Effector CD4-positive, alpha-beta T cell (primary cell): ENCODE measurements around the gene PRSS50.

Experiments
- DNase-seq: peaks from one replicate; pipeline ENCODE4 v3.0.0-alpha.2; 2020

PRSS50 gene

DNA sequence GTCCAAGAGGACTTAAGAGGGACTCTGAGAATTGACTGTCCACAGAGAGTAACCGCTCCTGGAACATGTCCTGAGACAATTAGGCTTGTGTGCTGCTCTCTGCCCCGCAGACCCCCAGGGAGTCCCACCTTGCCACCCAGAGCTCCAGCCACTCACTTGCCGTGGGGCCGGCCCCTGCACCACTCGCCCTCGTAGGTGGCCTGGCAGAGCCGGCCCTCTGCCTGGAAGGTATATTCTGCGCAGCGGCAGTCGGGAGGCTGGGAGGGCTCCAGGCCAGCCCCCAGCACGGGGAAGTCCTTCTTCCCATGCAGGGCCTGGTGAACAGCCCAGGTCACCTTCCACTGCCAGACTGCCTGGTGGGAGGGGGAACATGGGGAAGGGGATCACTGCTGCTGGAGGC, 34.7 kb downstream of the PRSS50 start:
- no peak for DNase-seq

DNA sequence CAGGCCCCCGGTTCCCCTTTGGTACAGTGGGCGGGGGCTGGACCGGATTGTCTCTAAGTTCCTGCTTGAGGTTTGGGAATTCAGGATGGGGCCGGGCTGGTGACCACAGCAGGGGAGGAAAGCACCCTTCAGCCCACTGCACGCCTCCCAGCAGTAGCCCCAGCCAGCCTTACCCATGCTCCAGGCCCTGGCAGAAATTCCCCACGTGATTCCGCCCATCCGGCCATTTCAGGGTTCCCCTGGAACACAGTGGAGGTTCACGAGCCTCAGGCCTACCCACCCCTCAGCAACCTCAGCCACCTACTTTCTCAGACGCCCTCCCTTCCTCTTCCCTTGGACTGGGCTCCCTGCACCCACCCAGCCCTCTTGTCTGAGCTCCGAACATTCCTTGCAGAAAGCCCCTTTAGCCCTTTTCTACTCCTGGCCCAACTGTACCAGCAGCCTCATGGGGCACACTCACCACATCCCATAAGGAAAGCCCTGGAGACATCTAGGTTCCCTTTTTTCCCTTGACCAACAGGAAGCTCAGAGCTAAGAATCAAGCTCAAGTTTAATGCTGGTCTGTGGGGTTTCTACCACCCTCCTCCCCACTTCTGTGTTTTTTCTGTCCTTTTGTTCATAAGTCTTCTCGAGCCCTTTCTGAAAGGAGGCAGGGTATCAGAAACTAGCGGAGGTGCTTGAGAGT, 35.7 kb downstream of the PRSS50 start:
- DNase-seq, result no peak

DNA sequence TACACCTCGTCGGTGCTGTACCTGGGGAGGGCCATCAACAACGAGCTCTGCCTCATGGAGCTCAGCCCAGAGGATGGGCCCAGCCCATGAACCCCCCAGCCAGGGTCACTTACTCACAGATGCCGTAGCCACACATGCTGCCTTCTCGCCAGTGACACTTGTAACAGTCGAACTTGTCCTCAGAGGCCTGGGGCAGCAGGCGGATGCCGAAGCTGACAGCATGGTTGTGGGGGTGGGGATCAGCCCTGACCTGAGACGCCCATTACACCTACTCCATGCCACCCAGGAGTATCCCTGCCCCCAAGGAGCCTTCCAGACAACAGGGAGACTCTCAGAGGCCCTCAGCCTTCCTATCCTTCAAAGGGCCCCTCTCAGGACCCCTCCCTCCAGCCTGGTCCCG, 36.3 kb downstream of the PRSS50 start:
- DNase-seq, result no peak

DNA sequence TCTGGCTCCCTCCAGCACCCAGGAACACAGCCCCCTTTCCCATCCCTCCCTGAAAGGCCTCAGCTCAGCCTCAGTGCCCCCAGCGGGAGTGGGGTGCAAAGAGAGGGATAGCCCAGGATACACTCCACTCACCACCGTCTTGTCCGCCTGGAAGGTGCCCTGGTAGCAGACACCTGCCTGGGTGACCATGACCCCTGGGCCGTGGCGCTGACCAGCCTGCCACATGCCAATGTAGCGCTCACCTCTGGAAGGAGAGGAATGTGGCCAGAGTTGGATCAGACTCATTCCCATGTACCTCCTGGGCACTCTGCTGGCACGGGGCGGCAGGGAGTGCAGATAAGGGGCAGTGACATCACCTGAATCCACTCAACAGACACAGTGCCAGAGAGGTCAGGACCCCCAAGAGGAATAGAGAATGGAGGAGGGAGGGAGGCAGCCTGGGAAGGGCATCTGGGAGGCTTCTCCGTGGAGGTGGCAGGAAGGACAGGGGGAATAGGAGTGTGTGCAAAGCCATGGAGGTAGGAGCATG, 37.3 kb downstream of the PRSS50 start:
- DNase-seq, result no peak

DNA sequence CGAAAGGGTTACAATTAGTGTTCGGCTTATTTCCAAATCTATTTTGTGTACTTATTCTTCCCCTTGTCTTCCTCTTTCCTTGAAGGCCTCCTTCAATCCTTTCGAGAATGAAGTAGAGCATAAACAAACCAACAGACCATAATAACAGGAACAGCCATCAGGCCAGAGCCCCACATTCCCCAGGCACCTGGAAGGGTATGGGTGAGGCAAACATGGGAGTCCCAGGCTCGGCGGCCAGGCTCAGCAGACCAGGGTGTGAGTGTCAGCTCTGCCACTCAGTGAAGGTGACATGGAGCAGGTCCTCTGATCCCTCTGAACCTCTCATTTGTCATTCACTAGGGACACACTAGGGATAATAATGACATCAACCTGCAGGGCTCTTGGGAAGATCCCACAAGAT, 38.0 kb downstream of the PRSS50 start:
- no peak for DNase-seq

DNA sequence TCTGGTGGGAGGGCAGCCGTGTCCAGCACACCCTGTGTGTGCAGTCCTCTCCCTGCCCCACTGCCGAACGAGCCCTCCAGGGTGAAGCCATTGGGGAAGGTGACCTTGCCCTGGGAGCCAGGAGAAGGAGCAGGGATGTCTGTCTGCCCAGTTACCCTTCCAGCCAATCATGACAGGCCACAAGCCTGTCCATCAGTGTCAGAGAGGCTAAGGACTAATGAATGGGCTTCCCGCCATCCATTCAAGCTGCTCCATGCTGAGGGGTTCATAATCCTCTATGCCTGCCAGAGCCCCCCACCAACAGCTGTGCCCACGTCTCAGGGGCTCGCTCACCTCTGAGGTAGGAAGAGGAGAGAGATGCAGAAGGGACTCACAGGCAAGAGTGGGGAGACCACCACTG, 39.4 kb downstream of the PRSS50 start:
- DNase-seq, result no peak

DNA sequence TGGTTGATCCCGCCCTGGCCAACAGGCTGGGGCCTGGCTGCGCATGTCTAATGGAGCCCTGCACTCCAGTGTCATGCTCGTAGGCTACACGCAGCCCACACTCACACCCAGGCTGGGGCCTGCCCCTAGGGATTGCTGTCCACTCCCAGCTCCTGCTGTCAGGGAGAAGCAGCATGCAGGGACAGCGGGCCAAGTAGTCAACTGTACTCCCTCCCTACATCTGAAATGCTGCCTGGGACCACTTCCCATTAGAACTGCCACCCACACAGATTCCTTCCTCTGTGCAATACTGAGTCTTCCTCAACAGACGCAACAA, 40.3 kb downstream of the PRSS50 start:
- DNase-seq, result no peak

DNA sequence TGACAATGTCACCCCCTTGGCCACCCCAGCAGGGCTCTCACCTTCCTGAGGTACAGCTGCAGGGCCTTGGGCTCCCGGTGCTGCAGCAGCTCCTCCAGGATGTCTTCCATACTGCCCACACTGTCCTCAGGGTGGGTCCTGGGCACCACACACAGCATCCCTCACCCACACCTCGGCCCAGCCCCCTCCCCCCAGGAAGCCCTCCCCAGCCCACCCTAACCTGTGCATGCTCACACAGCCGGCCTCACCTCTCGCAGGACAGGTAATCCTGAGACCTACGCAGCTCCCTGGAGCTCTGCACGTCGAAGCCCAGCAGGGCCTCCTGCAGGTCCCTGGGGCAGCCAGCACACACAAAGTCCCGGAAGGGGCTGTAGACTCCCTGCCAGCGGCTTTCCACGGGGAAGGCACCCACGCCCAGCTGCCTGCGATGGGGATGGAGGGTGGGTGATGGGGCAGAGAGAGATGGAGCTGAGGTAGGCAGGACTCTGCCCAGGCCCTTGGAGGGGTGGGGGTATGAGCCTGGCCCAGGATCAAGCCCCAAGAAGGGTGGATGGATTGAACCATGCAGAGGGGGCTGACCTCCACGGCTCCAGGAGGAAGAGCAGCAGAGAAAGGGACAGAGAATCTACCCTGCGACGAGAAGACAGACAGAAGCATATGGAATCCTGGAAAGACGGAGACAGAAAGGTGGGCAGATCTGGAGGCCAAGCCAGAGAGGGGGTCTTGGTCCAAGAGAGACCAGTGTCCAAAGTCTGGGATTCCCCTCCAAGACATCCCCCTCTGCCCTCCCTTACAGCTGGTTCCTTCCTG, 40.9 kb downstream of the PRSS50 start:
- no peak for DNase-seq

DNA sequence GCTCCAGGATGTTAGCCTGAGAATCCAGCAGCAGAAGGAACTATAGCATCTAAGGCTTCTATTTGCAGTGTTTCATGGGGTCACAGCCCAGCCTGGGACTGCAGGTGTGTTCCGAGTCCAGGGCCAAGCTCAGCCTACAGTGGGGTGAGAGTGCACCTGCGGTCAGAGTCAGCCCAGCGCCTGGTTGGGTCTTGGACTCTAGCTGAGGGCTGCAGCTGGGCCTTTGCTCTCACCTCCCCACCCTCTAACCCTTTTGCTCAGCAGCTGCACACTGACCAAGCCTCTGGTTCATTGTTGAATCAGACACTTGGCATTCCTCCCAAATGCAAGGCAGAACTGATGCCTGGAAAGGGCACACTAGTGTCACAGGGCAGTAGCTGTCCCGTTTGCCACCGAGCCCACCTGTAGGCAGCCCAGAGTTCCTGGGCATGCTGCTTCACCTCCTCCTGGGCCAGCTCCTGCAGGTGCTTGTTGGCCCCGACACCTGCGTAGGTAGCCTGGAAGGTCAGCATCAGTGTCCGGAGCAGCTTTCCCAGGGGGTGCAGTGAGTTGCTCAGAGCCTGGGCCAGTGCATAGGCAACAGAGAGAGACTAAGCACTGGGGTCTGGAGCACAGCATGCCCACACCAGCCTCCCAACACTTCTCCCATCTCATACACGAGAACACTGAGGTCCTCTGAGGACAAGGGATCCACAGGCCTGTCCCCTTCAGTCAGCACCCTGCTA, 41.7 kb downstream of the PRSS50 start:
- no peak for DNase-seq

DNA sequence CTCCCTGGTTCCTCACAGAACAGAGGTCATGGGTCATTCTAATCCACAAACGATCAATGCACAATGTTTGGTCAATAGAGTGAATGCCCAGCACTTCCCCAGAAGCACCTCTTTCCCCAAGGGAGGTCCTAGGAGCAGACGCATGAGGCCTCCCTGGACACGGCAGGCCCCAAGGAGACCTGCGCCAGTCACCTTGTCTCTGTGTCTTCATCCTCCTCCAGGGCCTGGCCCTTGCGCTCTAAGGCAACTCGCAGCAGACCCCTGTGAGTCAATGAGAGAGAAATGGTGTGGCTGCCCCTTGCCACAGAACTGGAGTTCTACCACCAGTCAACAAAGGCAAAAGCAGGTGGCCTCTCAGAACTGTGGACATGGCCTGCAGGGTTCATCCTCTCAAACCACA, 42.2 kb downstream of the PRSS50 start:
- no peak for DNase-seq

DNA sequence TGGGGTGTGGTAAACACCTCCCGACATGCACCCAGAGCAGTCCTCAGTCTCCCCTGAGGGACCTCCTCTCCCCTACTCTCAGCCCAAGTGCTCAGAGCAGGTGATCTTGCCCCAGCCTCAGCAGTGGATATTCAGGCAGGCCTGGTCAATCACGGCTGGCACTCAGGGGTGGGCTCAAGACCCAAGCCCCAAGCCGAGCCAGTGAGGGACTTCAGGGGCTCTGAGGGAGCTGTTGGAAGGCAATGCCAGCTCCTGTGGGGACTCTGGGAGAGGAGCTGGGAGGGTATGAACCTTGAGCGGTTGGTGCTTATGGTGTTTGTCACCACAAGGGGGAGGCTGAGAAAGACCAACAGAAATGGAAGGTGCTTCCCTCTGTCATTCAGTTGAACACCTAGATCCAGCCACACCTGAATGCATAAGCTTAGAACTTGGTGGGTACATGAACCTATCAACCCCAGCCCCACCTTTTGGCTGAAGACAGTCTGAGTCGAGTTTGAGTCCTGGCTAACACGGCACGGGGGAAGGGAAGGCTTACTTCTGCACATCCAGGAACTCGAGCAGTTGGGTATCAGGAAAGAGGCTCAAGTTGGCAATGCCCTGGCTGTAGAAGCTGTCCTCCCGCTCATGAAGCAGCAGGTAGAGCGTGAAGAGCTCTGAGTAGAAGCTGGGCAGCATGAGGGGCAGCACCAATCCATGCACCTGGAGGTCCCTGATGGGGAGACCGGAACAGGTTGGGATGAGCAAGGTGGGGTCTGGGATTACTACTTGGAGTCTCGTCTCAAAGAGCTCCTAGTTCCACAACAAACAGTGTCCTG, 43.4 kb downstream of the PRSS50 start:
- no peak for DNase-seq

DNA sequence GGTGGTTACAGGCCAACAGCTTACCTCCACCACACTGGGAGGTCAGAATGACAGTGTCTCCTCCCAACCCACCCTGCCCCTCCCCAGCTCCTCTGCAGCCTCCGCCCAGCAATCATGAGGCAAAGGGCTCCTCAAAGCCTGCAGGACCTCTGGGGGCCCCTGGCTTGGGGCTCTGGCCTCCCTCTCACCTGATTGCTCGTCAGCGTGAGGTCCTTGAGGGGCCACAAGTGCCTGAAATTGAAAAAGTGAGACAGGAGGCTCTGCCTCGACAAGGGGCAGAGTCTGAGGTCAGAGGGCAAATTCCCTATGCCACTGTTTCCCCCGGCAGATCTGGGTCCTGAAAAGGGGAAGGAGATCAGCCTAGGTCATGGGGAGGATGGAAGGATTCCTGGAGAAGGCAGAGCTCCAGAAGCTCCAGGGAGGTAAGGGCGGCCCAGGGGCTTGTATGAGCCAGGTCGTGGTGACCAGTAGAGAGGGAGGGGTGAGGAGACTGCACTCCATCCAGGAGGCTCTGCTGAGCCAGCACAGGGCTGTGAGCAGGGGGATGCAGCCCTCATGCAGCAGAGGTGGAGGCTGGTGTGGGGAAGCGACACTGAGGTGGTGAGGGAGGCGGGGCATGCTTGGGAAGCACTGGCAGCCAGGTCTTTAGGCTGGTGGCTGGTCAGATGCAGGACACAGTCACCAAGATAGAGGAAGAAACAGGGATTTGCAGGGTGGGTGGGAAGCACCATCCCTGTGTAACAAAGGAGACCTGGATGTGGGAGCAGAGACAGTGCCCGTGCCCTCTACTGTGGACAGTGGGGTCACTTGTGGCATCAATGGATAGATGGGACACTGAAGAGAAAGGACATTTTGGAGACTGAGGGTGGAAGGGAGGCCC, 44.3 kb downstream of the PRSS50 start:
- DNase-seq, result no peak

DNA sequence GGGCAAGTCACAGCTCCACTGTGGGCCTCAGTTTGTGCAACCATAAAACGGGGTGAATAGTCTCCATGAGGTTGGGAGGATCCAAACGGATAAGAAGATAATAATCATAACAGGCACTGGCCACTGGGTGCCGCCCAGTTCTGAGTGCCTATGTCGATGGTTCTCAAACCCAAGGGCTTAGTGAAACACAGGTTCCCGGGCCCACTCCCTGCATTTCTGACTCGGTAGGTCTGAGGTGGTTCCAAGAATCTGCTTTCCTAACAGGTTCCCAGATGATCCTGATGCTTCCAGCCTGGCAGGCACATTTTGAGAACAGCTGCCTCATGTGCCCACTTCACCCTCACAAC, 45.3 kb downstream of the PRSS50 start:
- DNase-seq, result no peak

DNA sequence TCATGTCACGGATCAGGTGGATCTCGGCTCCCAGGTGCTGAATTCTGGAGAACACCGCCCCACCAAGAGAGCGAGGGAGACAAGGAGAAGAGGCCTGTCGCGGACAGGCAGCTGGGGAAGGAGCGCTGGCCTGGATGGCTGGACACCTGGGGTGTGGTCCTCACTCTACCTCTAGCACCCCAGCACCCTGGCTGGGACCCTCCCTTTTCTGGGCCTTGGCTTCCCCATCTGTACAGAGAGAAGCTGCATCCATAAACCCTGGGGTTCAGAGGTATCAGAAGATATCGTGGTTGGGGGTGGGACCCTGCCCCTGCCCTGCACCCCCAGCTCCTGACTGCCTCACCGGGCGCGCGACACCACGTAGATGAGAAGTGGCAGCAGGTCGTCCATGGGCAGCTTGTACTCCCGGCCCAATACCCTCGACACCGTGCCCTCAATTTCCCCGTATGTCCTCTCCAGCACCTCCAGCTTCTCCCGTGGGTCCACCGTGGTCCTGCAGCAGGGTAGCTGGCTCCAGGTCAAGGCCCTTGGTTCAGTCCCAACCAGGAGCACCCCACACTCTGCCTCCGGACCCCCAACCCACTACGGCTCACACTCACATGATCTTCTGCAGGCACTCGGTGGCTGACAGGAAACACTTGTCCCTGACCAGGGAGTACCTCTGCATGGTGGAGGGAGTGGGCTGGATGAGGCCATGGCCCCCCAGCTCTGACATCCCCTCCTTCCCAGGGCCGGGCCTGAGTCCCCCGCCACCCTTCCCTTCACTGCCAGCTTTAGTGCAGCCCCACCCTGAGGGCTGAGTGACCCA, 45.9 kb downstream of the PRSS50 start:
- no peak for DNase-seq

DNA sequence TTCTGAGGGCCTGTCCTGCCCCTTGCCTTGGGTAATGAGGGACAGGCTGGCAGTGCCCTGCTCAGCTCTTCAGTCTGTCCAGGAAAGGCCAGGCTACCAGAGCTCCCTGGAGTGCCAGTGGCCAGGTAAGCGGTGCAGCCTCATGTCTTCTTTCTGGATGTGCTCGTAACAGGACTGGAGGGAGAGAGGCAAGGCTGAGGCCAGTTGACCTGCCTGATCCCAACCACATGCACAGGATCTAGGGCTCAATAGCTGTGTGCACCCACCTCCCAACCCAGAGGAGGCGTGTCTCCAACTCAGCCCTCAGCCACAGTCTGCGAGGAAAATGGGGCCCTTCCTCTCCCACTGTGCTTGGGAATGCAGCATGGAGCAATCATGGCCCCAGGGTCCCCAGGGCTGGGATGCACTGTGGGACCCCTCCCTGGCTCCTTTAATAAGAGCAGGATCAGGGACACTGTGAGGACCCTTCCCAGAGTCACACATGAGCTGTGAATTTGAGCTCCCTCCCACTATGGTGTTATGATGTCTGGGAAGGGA, 46.7 kb downstream of the PRSS50 start:
- no peak for DNase-seq

DNA sequence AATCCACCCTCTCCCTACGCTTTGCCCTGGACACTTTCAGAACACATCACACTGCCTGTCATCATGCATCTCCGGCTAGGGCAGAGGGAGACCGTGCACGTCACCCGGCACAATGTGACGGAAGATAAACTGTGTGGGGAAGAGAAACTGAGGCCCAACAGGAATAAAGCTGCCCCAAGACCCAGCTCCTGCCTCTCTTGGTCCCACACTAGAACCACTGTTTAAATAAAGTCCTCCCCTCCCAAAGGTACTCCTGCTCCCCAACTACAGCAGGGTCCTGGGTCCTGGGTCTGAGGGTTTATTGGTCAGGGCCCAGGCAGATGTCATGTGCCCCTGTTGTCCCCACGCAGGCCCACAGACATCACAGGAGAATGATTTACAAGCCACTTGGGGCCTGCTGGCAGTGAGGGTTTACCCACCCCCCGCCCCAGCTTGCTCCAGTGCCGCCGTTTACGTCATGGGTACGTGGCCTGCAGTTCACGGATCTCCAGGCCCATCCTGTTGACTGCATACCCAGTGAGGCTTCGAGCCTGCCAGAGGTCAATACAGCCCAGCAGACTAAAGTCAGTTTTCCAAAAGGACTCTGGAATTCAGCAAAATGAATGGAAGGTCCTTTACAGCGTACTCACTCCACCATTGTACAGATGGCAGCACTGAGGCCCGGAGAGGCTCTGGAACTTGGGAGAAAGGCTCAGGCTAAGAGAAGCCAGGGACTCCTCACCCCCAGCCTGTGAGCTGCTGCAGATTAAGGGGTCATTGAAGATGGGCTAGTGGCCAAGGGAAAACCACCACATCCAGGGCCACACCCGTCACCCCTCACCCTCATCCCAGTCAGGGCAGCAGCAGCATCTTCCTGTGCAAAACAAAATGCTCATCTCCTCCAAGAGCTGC, 47.4 kb downstream of the PRSS50 start:
- DNase-seq, result no peak

DNA sequence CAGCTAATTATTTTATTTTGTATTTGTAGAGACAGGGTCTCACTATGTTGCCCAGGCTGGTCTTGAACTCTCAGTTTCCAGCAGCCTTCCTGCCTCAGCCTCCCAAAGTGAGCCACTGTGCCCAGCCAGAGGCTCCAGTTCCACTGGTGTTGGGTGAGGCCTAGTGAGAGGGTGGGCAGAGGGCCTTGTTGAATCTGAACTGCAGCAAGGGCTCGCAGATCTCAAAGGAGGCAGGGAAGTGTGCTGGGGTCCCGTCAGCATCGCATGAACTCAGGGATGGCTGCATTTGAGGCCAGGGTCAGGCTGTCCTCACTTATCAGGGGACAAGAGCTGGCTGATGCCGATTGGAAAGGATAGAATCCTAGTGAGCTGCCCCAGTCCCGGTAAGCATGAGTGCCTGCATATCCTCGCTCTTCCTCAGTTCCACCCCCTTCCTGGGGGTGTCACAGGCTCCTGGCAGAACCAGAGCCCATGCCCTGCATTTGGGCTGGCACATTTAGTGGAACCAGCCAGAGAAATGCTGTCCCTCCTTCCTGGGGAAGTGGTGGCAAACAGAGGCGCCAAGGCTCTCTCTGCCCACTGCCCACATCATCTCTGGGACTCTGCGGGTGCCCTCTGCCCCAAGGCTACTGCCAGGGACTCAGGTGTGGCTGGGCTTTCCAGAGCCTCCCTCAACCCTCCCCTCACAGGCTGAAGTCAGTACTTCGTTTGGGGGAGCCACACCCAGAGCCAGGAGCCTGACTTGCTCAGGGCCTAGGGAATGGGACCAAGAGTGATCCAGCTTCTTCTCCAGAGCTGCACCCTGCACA, 48.3 kb downstream of the PRSS50 start:
- no peak for DNase-seq

DNA sequence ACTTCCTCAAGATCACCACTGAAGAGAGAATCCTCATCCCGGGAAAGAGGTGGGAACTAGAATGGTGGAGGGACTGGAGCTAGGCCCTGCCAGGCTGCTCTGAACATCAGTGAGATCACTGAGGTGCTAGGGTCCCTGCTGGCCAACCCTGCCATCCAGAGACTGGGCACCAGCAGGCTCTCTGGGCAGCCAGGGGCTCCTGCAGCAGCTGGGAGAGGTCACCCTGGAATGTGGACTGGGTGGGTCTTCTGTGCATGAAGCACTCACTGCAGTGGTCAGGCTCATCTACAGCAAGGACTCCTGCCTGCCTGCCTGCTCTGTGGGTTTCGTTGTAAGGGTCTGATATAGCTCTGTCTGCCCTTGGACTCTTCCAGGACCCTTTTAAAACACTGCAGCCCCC, 49.1 kb downstream of the PRSS50 start:
- DNase-seq, result no peak

DNA sequence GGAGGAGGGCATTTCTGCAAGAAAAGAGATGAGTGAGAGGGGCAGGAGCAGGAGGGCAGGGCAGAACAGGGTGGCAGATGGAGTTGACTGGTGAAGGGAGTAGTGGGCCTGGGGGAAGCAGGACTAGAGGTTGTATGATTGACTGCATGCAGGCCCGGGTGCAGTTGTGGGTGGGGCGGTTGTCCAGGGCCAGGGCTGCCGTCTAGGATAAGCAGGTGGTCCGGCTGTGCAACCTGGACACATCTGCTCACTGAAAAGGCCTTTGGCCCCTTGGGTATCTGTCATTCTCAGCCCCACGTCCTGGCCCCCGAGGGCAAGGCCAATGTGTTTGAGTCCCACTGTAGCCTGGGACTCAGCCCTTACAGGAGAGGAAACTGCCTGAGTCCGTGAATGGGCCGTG, 49.6 kb downstream of the PRSS50 start:
- DNase-seq, result no peak
